Caco-2 (cell line): ENCODE results near the gene SLC9A1. TPM values are rescaled to one million over a fixed set of nuclear protein-coding genes. Genes with fewer than 3 reads are reported as not detected.

Source experiments
- BruUV-seq: library from RNA; stranded (reverse); fragments of 400-500 nt; replicated peaks from 2 replicates; lab custom pipeline; 2021; lab: Mats Ljungman, UMichigan
- CTCF ChIA-PET: fragments of 300-600 bp; sonication (Branson Sonifier 250); formaldehyde crosslinking; loops from one replicate; lab custom pipeline; 2022; ENCODE audit warnings: antibody characterized with exemption; lab: Charles Lee
- POLR2A ChIA-PET: fragments of 300-600 bp; sonication (Branson Sonifier 250); formaldehyde crosslinking; loops from one replicate; lab custom pipeline; 2022; ENCODE audit warnings: antibody characterized with exemption; lab: Charles Lee
- DNase-seq, 2 experiments: peaks; one replicate each; pipeline versions ENCODE4 v3.0.0 to v3.0.0-alpha.2; 2020 to 2022
- H3K27me3 ChIP-seq: replicated peaks from 2 replicates; pipeline ENCODE4 v1.6.0; 2011; ENCODE audit warnings: low read length; ENCODE audit not compliant: control insufficient read depth, insufficient read depth
- H3K36me3 ChIP-seq: 2 replicates; pipeline ENCODE4 v1.5.1; 2011; ENCODE audit warnings: low read length; ENCODE audit not compliant: control insufficient read depth, insufficient read depth
- H3K4me1 ChIP-seq: fragments of 250-450 bp; sonication (Bioruptor Pico); 2 replicates; pipeline ENCODE4 v1.5.1; 2020; ENCODE audit warnings: mild to moderate bottlenecking
- H3K4me3 ChIP-seq: 2 replicates; pipeline ENCODE4 v1.5.1; 2011; ENCODE audit warnings: low read depth, mild to moderate bottlenecking, control low read depth, low read length
- H3K9me3 ChIP-seq: fragments of 250-450 bp; sonication (Bioruptor Pico); 2 replicates; pipeline ENCODE4 v1.5.1; 2020; ENCODE audit warnings: mild to moderate bottlenecking, moderate library complexity
- H3K27ac Mint-ChIP-seq: one replicate; pipeline ENCODE4 v1.8.0; 2022; ENCODE audit warnings: mixed read lengths; ENCODE audit not compliant: unreplicated experiment
- H3K27me3 Mint-ChIP-seq: one replicate; pipeline ENCODE4 v1.8.0; 2022; ENCODE audit warnings: mixed read lengths; ENCODE audit not compliant: insufficient read depth, unreplicated experiment
- H3K36me3 Mint-ChIP-seq: one replicate; pipeline ENCODE4 v1.8.0; 2022; ENCODE audit warnings: mild to moderate bottlenecking, mixed read lengths; ENCODE audit not compliant: insufficient read depth, unreplicated experiment
- H3K4me1 Mint-ChIP-seq: one replicate; pipeline ENCODE4 v1.8.0; 2022; ENCODE audit warnings: low read depth, mixed read lengths; ENCODE audit not compliant: unreplicated experiment
- H3K4me3 Mint-ChIP-seq: one replicate; pipeline ENCODE4 v1.8.0; 2022; ENCODE audit warnings: mild to moderate bottlenecking, moderate library complexity, mixed read lengths; ENCODE audit not compliant: unreplicated experiment
- H3K9me3 Mint-ChIP-seq: one replicate; pipeline ENCODE4 v1.8.0; 2022; ENCODE audit warnings: mixed read lengths; ENCODE audit not compliant: unreplicated experiment
- CTCF ChIP-seq, 2 experiments: fragments of 200-600 bp in 1 of 2; IDR thresholded peaks; 1 replicate in 1 of 2; 2 replicates in 1 of 2; pipeline versions ENCODE4 v1.5.1 to v1.8.0; 2011 to 2022; ENCODE audit warnings: antibody characterized with exemption in 1 of 2, control low read depth in 1 of 2, inconsistent platforms in 1 of 2, low read depth in 1 of 2, low read length in 1 of 2, mild to moderate bottlenecking in 1 of 2, moderate library complexity in 1 of 2; ENCODE audit not compliant: insufficient read depth in 1 of 2, severe bottlenecking in 1 of 2, unreplicated experiment in 1 of 2
- intact Hi-C: fragments of 100-400 bp; cut with micrococcal nuclease; formaldehyde crosslinking; loops from one replicate; pipeline ENCODE4 v1.10.0; 2022; ENCODE audit not compliant: unreplicated experiment
- total RNA-seq: library from RNA; stranded (reverse); gene quantifications from 2 replicates; pipeline ENCODE4 v1.2.3, GENCODE V29; 2022

The SLC9A1 gene
- total RNA-seq, 1 experiment from 2014 or later, result 28.9 TPM

GRCh38 chr1:27065999-27066630, 88.8 kb downstream of the SLC9A1 start:
- no peak for TF ChIP-seq CTCF (IDR thresholded peaks at IDR 0.05; ENCODE audit: insufficient read depth in 1 of 2, low read depth in 1 of 2, low read length in 1 of 2, severe bottlenecking in 1 of 2, unreplicated experiment in 1 of 2)
- H3K4me3 Mint-ChIP-seq, result no peak overlapping the region
- H3K27ac Mint-ChIP-seq, result no peak overlapping the region
- ChIA-PET CTCF (interaction anchor here (0.7 kb wide), 1 partner anchor 89 kb away, joined by 7 read pairs; no protein-coding TSS in a partner anchor), POLR2A (no interaction called here)
- no peaks in the 10 kb centered on the region for H3K9me3 Mint-ChIP-seq
- Histone ChIP-seq H3K9me3 (no peaks in the 10 kb centered on the region), H3K27me3 (no peaks in the 10 kb centered on the region), H3K4me1 (no peaks in the 10 kb centered on the region), H3K36me3 (no peaks in the 10 kb centered on the region), H3K4me3 (no peak overlapping the region)
- no peaks in the 10 kb centered on the region for H3K36me3 Mint-ChIP-seq
- intact Hi-C loops, result no loop called here
- no TSS peak for BruUV-seq
- no peak for DNase-seq
- no peaks in the 10 kb centered on the region for H3K4me1 Mint-ChIP-seq
- no peaks in the 10 kb centered on the region for H3K27me3 Mint-ChIP-seq

GRCh38 chr1:27060891-27061290, 94.0 kb downstream of the SLC9A1 start:
- Histone ChIP-seq H3K9me3 (no peaks in the 10 kb centered on the region), H3K4me1 (no peaks in the 10 kb centered on the region), H3K27me3 (no peaks in the 10 kb centered on the region), H3K36me3 (no peaks in the 10 kb centered on the region), H3K4me3 (no peak overlapping the region)
- no peaks in the 10 kb centered on the region for H3K36me3 Mint-ChIP-seq
- TF ChIP-seq CTCF (IDR thresholded peaks at IDR 0.05; ENCODE audit: insufficient read depth in 1 of 2, low read depth in 1 of 2, low read length in 1 of 2, severe bottlenecking in 1 of 2, unreplicated experiment in 1 of 2), result no peak
- no peaks in the 10 kb centered on the region for H3K4me1 Mint-ChIP-seq
- CTCF ChIA-PET, result no interaction called here
- no peak overlapping the region for H3K4me3 Mint-ChIP-seq
- no peak overlapping the region for H3K27ac Mint-ChIP-seq
- H3K9me3 Mint-ChIP-seq, result no peaks in the 10 kb centered on the region
- no peak for DNase-seq
- intact Hi-C loops, result no loop called here
- no TSS peak for BruUV-seq
- POLR2A ChIA-PET, result no interaction called here
- H3K27me3 Mint-ChIP-seq, result no peaks in the 10 kb centered on the region

- CTCF ChIA-PET, result no interaction called here
Observed at GRCh38 chr1:27058966-27059669, 95.8 kb downstream of the SLC9A1 start.

More at GRCh38 chr1:27058966-27059669, 95.8 kb downstream of the SLC9A1 start:
- Mint-ChIP-seq H3K4me3 (no peak overlapping the region), H3K27me3 (no peaks in the 10 kb centered on the region), H3K27ac (no peak overlapping the region), H3K36me3 (no peaks in the 10 kb centered on the region), H3K4me1 (no peaks in the 10 kb centered on the region), H3K9me3 (no peaks in the 10 kb centered on the region)
- Histone ChIP-seq H3K4me1 (no peaks in the 10 kb centered on the region), H3K9me3 (no peaks in the 10 kb centered on the region), H3K36me3 (no peaks in the 10 kb centered on the region), H3K27me3 (no peaks in the 10 kb centered on the region), H3K4me3 (no peak overlapping the region)
- POLR2A ChIA-PET, result no interaction called here
- intact Hi-C loops, result no loop called here
- DNase-seq, result no peak
- BruUV-seq, result no TSS peak
- no peak for TF ChIP-seq CTCF (IDR thresholded peaks at IDR 0.05; ENCODE audit: insufficient read depth in 1 of 2, low read depth in 1 of 2, low read length in 1 of 2, severe bottlenecking in 1 of 2, unreplicated experiment in 1 of 2)
